Measurements from ENCODE around the gene MEIOB. TPM values are rescaled to one million over a fixed set of nuclear protein-coding genes. Genes with fewer than 3 reads are reported as not detected.

The MEIOB gene
- total RNA-seq, 1 experiment from 2014 or later, result 1.3 TPM

DNA sequence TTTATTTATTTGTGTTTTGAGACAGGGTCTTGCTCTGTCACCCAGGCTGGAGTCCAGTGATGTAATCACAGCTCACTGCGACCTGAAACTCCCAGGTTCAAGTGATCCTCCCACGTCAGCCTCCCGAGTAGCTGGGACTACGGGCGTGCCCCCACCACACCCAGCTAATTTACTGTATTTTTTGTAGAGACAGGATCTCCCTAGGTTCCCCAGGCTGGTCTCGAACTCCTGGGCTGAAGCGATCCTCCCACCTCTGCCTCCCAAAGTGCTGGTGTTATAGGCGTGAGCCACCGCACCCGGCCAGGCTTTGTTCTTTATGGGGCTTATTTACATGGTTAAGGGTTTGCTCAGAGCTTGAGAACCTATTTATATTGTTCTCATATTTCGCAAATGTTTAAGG lies 5.8 kb upstream of the MEIOB start:
- H3T11ph ChIP-seq (ENCODE audit: low read length), result no peak overlapping the region
- no peaks in the 10 kb centered on the region for H3K27me3 ChIP-seq (ENCODE audit: insufficient read depth, low read length)
- no peak overlapping the region for H2AFZ ChIP-seq (ENCODE audit: low read length)
- H2BK5ac ChIP-seq (ENCODE audit: insufficient read length, low read length), result no peak overlapping the region
- H3K4me1 Mint-ChIP-seq, result peaks cover 0 to 5% of the 10 kb centered on the region in 2 experiments; a peak in 2 of 4 replicates
- no CpG with 5 or more reads among the region's 11 CpGs for WGBS (ENCODE audit: extremely low coverage, insufficient read length, low lambda C conversion rate)
- no peaks in the 10 kb centered on the region for H3K36me3 Mint-ChIP-seq (ENCODE audit: insufficient read depth in 1 of 3, low read depth in 3 of 3)
- H3K27ac Mint-ChIP-seq, result no peak overlapping the region
- H3K27ac ChIP-seq (ENCODE audit: insufficient read length, low read depth, low read length), result no peak overlapping the region
- H2BK12ac ChIP-seq (ENCODE audit: insufficient read length, low read depth, low read length), result no peak overlapping the region
- H3K14ac ChIP-seq (ENCODE audit: insufficient read depth, low read length), result no peak overlapping the region
- H3K9ac ChIP-seq (ENCODE audit: extremely low read depth, insufficient read length, low read length), result no peak overlapping the region
- H3K27me3 Mint-ChIP-seq (ENCODE audit: low read depth), result peaks cover 52% of the 10 kb centered on the region
- no peak overlapping the region for H3K23ac ChIP-seq (ENCODE audit: insufficient read length, low read depth, low read length)
- H4K20me1 ChIP-seq (ENCODE audit: control insufficient read depth, insufficient read depth, insufficient read length), result no peaks in the 10 kb centered on the region
- H3K9me3 Mint-ChIP-seq, result no peaks in the 10 kb centered on the region
- H3K18ac ChIP-seq (ENCODE audit: insufficient read length, low read depth, low read length), result no peak overlapping the region
- H4K8ac ChIP-seq (replicated peaks; ENCODE audit: insufficient read length, low read depth, low read length), result no peak overlapping the region
- H3K4me1 ChIP-seq (ENCODE audit: insufficient read depth, low read length), result no peaks in the 10 kb centered on the region
- H3K79me1 ChIP-seq (ENCODE audit: insufficient read depth, low read depth, low read length, poor library complexity, severe bottlenecking), result no peaks in the 10 kb centered on the region
- no peaks in the 10 kb centered on the region for H3K23me2 ChIP-seq (ENCODE audit: insufficient read length, low read depth, low read length, poor library complexity, severe bottlenecking)
- TF ChIP-seq, protein P1, sequence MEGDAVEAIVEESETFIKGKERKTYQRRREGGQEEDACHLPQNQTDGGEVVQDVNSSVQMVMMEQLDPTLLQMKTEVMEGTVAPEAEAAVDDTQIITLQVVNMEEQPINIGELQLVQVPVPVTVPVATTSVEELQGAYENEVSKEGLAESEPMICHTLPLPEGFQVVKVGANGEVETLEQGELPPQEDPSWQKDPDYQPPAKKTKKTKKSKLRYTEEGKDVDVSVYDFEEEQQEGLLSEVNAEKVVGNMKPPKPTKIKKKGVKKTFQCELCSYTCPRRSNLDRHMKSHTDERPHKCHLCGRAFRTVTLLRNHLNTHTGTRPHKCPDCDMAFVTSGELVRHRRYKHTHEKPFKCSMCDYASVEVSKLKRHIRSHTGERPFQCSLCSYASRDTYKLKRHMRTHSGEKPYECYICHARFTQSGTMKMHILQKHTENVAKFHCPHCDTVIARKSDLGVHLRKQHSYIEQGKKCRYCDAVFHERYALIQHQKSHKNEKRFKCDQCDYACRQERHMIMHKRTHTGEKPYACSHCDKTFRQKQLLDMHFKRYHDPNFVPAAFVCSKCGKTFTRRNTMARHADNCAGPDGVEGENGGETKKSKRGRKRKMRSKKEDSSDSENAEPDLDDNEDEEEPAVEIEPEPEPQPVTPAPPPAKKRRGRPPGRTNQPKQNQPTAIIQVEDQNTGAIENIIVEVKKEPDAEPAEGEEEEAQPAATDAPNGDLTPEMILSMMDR (conservative IDR thresholded peaks at IDR 0.05), result no peak
- no peaks in the 10 kb centered on the region; the same call in 1 of the 2 replicates for H3K79me2 ChIP-seq (ENCODE audit: insufficient read depth, low read length)
- H2BK15ac ChIP-seq (ENCODE audit: low read depth, low read length), result no peak overlapping the region
- no peak overlapping the region for H4K5ac ChIP-seq (ENCODE audit: insufficient read length, low read depth, low read length)
- no peak overlapping the region for H3K4me3 Mint-ChIP-seq
- H2BK120ac ChIP-seq (ENCODE audit: low read depth, low read length, poor library complexity, severe bottlenecking), result no peak overlapping the region
- H3K4ac ChIP-seq (ENCODE audit: low read depth, low read length), result no peak overlapping the region
- H2AK5ac ChIP-seq (ENCODE audit: insufficient read length, low read length), result no peak overlapping the region
- no peak overlapping the region for H3K4me2 ChIP-seq (ENCODE audit: insufficient read depth, insufficient read length, low read length)
- no peaks in the 10 kb centered on the region for H3K9me3 ChIP-seq (ENCODE audit: control insufficient read depth, low read depth, low read length)
- no peak for DNase-seq
- no peak overlapping the region for H4K91ac ChIP-seq (ENCODE audit: insufficient read length, low read depth, low read length)
- H3K56ac ChIP-seq (ENCODE audit: insufficient read length, low read depth, low read length), result no peak overlapping the region
- no peak overlapping the region for H2BK20ac ChIP-seq (ENCODE audit: low read depth, low read length, poor library complexity, severe bottlenecking)

All from H9 (cell line).